MG63 (cell line): ENCODE data around the gene FANCM. TPM values are rescaled to one million over a fixed set of nuclear protein-coding genes. Genes with fewer than 3 reads are reported as not detected.
"Not testable (repeated sequence)": the region's sequence is repeated elsewhere in the genome, so short reads cannot be mapped to it uniquely, and the experiment has no call there.

Experiments
- DNase-seq: peaks from one replicate; pipeline ENCODE4 v3.0.0-alpha.2; 2020
- H3K27me3 ChIP-seq: fragments of 250-450 bp; sonication (Bioruptor Pico); 2 replicates; pipeline ENCODE4 v1.5.1; 2020; ENCODE audit warnings: mild to moderate bottlenecking, moderate library complexity
- H3K36me3 ChIP-seq: fragments of 250-450 bp; sonication (Bioruptor Pico); 2 replicates; pipeline ENCODE4 v1.5.1; 2020; ENCODE audit warnings: mild to moderate bottlenecking, moderate library complexity
- H3K4me3 ChIP-seq: fragments of 250-450 bp; sonication (Bioruptor Pico); 2 replicates; pipeline ENCODE4 v1.5.1; 2020; ENCODE audit warnings: mild to moderate bottlenecking, moderate library complexity
- H3K9me3 ChIP-seq: fragments of 250-450 bp; sonication (Bioruptor Pico); 2 replicates; pipeline ENCODE4 v1.5.1; 2020; ENCODE audit warnings: mild to moderate bottlenecking, moderate library complexity
- total RNA-seq: library from RNA; depleted of rRNA; stranded (reverse); fragments of >200 nt; shearing (Covaris generic); gene quantifications from 2 replicates; pipeline ENCODE4 v1.2.3, GENCODE V29; 2014; ENCODE audit warnings: low replicate concordance

The FANCM gene
- total RNA-seq, 1 experiment from 2014 or later: 2.2 TPM

GRCh38 chr14:45133683-45134050 lies 2.1 kb upstream of the FANCM start:
- H3K4me3 ChIP-seq: peak overlapping the region; percentile 89
- DNase-seq: no peak
- peaks cover 17% of the 10 kb centered on the region for H3K36me3 ChIP-seq
- no peaks in the 10 kb centered on the region for H3K27me3 ChIP-seq
- no peaks in the 10 kb centered on the region for H3K9me3 ChIP-seq

DNA sequence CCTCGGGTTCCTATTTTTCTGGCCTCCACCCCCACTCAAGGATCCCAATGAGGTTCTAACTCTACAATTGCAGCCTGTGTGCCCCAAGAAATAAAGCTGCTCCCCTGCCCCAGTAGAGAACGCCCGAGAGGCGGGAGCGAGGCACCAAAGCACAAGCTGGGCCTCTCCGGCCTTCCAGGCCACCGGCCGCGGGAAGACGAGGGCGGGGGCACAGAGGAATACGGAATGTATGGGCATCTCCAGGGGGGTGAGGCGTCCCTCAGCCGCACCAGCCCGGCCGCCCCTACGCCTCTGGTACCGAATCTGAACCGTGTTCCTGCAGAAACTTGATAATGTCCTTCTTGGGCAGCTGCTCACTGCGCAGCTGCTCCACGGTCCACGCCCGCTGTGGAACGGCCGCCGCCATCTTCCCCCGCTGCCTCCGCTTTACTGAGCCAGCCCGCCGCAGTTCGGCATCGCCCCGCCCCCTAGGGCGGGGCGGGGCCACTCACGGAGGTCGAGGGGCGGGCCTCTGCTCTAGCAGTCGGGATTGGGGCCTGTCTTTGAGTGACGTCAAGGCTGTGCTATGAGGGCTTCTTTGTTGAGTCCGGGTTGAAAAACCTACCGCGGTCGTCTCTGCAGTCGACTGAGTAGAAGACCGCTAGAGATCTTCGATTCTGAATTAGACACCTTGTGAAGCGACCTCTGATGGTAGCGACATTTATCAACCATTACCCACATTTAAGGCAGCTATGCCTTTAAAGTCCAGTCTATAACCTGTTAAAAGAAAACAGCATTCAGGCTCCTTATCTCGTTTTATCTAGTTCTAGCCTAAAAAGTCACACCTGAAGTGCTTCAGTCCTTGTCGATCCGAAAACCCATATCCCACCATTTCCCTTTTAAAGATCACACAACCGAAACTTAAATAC lies 1.4 kb upstream of the FANCM start, which contains the start of gene FKBP3:
TSS of gene FKBP3 (minus strand) at position 431 of the 908 bp plus-strand sequence. CDS start at position 406, 25 bp downstream.
- no peaks in the 10 kb centered on the region for H3K27me3 ChIP-seq
- no peaks in the 10 kb centered on the region for H3K9me3 ChIP-seq
- DNase-seq: peak; percentile 94
- H3K4me3 ChIP-seq: peak within 1 kb of the TSS; percentile 89
- peaks cover 11% of the 10 kb centered on the region for H3K36me3 ChIP-seq

GRCh38 chr14:45135156-45135555 lies 574 bp upstream of the FANCM start:
- DNase-seq: no peak
- peaks cover 5% of the 10 kb centered on the region for H3K36me3 ChIP-seq
- H3K4me3 ChIP-seq: peak overlapping the region; percentile 89
- H3K27me3 ChIP-seq: no peaks in the 10 kb centered on the region
- H3K9me3 ChIP-seq: no peaks in the 10 kb centered on the region

DNA sequence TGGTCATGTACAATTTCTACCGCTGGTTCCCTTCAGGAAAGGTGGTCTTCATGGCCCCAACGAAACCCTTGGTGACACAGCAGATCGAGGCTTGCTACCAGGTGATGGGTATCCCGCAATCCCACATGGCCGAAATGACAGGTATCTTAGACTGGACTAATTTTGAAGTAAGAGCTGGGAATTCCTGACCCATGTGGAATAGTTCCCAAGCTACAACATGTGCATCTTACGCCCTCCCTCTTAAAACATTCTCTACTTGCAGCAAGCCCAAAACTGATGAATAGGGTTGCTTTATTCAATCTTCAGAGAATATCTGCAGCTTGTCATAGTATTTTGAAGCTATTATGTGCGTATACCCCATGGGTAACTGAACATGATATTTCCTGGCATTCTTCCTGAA lies 669 bp downstream of the FANCM start:
- Histone ChIP-seq H3K9me3 (no peaks in the 10 kb centered on the region), H3K27me3 (no peaks in the 10 kb centered on the region), H3K36me3 (no peaks in the 10 kb centered on the region), H3K4me3 (peak overlapping the region; percentile 89)
- DNase-seq: no peak

GRCh38 chr14:45140661-45141187 lies 5.0 kb downstream of the FANCM start:
- no peaks in the 10 kb centered on the region for H3K27me3 ChIP-seq
- no peak overlapping the region for H3K4me3 ChIP-seq
- no peak for DNase-seq
- no peaks in the 10 kb centered on the region for H3K36me3 ChIP-seq
- no peaks in the 10 kb centered on the region for H3K9me3 ChIP-seq

GRCh38 chr14:45142083-45142482 lies 6.4 kb downstream of the FANCM start:
- H3K27me3 ChIP-seq, H3K4me3 ChIP-seq, DNase-seq: not testable (repeated sequence)

GRCh38 chr14:45144658-45145057 lies 8.9 kb downstream of the FANCM start:
- Histone ChIP-seq H3K27me3 (no peaks in the 10 kb centered on the region), H3K4me3 (no peak overlapping the region), H3K36me3 (no peaks in the 10 kb centered on the region), H3K9me3 (no peaks in the 10 kb centered on the region)
- no peak for DNase-seq

More at GRCh38 chr14:45142083-45142482, 6.4 kb downstream of the FANCM start:
- not testable (repeated sequence) for H3K9me3 ChIP-seq, H3K36me3 ChIP-seq

DNA sequence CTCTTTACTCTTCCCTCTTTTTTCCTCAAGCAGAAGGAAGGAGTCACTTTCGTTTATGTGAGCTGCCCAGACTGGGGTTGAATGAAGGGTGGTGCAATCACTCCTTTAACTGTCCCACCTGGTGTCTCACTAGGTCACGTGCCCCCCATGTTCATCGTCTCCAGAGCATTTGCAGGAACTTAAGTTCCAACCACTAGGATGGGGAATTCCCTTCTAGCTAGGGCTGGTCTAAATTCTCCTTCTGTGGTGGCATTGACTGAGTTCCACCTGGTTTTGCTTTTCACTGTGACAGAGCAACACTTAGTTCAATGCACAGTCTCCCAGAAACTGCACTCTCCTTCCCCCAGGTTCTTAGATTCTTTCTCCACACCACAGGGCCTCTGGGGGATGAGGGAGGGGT lies 9.5 kb downstream of the FANCM start:
- Histone ChIP-seq H3K9me3 (no peaks in the 10 kb centered on the region), H3K27me3 (no peaks in the 10 kb centered on the region), H3K36me3 (no peaks in the 10 kb centered on the region), H3K4me3 (no peak overlapping the region)
- no peak for DNase-seq

DNA sequence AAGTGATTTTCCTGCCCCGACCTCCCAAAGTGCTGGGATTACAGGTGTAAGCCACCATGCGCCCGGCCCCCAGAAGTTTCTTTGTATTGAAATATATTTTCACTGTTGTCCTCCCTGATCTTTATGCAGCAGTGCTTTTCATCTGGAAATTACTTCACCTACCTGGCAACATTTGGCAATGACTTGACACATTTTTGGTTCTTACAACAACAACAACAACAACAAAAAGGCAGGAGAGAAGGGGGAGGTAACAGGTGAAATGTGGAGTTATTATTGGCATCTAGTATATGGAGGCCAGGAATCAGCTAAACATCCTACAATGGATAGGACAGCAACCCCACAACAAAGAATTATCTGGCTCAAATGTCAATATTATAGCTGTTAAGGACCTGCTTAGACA lies 13.9 kb downstream of the FANCM start:
- Histone ChIP-seq H3K27me3 (no peaks in the 10 kb centered on the region), H3K9me3 (no peaks in the 10 kb centered on the region), H3K4me3 (no peak overlapping the region), H3K36me3 (no peaks in the 10 kb centered on the region)
- no peak for DNase-seq

GRCh38 chr14:45150386-45150890 lies 14.7 kb downstream of the FANCM start:
- no peaks in the 10 kb centered on the region for H3K9me3 ChIP-seq
- DNase-seq: no peak
- H3K36me3 ChIP-seq: no peaks in the 10 kb centered on the region
- H3K27me3 ChIP-seq: no peaks in the 10 kb centered on the region
- H3K4me3 ChIP-seq: no peak overlapping the region

- DNase-seq: no peak
- H3K36me3 ChIP-seq: no peaks in the 10 kb centered on the region
- H3K4me3 ChIP-seq: no peak overlapping the region
- H3K9me3 ChIP-seq: no peaks in the 10 kb centered on the region
- H3K27me3 ChIP-seq: no peaks in the 10 kb centered on the region
Observed at GRCh38 chr14:45156067-45156466, 20.3 kb downstream of the FANCM start.

DNA sequence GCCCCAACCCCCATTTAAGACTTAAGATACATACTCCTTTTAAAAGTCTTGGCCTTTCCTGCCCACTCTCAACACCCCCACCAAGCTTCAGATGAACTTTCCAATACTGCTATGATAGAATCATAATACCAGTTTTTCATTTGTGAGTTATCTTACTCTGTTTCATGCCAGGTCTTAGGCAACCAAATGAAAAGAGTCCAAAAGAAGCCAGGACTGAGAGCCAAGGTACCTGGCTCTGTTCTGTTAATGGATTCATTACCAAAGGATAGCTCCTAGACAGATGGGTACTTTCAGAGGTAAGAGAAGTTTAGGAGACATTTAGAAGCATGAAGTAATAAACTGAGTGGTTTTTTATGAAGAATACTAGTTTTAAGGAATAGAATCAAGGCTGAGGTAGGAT lies 34.2 kb downstream of the FANCM start:
- Histone ChIP-seq H3K9me3 (no peaks in the 10 kb centered on the region), H3K4me3 (no peak overlapping the region), H3K27me3 (no peaks in the 10 kb centered on the region), H3K36me3 (no peaks in the 10 kb centered on the region)
- DNase-seq: no peak

DNA sequence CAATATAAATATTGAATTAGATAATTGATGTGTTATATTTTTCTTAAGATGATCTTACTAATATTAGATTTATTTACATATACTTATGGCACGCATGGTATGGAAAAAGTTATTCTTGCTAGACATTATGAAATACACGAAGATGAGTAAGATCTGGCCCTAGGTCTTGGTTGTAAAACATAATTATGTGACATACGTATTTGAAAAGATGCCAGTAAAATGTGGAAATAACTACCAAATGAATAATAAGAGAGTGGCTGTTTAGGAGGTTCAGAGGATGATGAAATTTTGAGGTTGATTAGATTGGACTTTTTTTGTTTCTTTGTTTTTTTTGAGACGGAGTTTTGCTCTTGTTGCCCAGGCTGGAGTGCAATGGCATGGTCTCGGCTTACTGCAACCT lies 41.3 kb downstream of the FANCM start:
- Histone ChIP-seq H3K36me3 (no peaks in the 10 kb centered on the region; the same call in 1 of the 2 replicates), H3K27me3 (no peaks in the 10 kb centered on the region), H3K9me3 (no peaks in the 10 kb centered on the region), H3K4me3 (no peak overlapping the region)
- no peak for DNase-seq

DNA sequence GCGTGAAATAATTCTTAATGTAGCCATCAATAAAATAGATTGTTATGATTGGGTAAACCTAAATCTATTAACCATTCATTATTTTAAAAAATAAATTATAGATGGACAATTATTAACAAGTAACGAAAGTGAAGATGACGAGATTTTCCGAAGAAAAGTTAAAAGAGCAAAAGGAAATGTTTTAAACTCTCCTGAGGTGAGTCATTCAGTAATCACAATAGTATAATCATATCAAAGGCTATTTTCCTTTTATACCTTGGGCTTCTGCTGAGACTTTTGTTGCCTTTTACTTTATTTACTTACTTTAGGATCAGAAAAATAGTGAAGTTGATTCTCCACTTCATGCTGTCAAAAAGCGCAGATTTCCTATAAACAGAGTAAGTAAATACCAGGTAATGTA lies 45.6 kb downstream of the FANCM start:
- no peak for DNase-seq
- Histone ChIP-seq H3K27me3 (no peaks in the 10 kb centered on the region), H3K36me3 (no peaks in the 10 kb centered on the region; the same call in 1 of the 2 replicates), H3K9me3 (no peaks in the 10 kb centered on the region), H3K4me3 (no peak overlapping the region)

- Histone ChIP-seq H3K9me3 (no peaks in the 10 kb centered on the region), H3K36me3 (no peaks in the 10 kb centered on the region; the same call in 1 of the 2 replicates), H3K27me3 (no peaks in the 10 kb centered on the region), H3K4me3 (no peak overlapping the region)
- DNase-seq: no peak
Observed at GRCh38 chr14:45181806-45182205, 46.1 kb downstream of the FANCM start.

DNA sequence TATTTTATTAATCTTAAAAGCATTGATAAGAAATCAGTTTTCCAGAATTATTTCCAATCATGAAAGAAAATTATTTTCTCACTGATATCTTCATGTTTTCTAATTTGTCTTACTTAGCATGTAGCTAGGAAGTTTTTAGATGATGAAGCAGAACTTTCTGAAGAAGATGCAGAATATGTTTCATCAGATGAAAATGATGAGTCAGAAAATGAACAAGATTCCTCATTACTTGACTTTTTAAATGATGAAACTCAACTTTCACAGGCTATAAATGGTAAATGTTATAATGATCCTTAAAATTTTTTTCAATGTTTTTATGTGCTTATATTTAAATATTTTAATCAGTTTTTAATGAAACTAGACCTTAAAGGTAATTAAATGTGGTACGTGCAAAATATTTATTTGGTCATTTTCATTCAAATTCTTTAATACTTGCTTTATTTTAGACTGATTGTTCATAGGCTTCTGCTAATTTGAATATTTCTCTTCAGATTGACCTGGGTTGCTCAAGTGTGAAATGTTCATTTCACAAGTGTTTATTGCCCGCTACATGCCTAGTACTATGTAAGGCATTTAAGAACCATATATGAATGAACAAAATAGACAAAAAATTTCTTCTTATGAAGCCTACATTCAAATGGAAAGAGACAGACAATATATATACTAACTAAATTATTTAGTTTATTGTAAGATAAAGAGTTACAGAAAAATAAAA lies 49.5 kb downstream of the FANCM start:
- DNase-seq: no peak
- Histone ChIP-seq H3K9me3 (no peaks in the 10 kb centered on the region), H3K4me3 (no peak overlapping the region), H3K27me3 (no peaks in the 10 kb centered on the region), H3K36me3 (no peaks in the 10 kb centered on the region)

GRCh38 chr14:45194964-45195363 lies 59.2 kb downstream of the FANCM start:
- DNase-seq: no peak
- Histone ChIP-seq H3K27me3 (no peaks in the 10 kb centered on the region), H3K36me3 (peaks cover 7% of the 10 kb centered on the region), H3K9me3 (no peaks in the 10 kb centered on the region), H3K4me3 (no peak overlapping the region)
